K562 (cell line): Measurements from ENCODE around the gene LMBR1L. TPM values are rescaled to one million over a fixed set of nuclear protein-coding genes. Genes with fewer than 3 reads are reported as not detected.

Source experiments
- ASH1L ChIP-seq: fragments of 450-650 bp; IDR thresholded peaks from 2 replicates; pipeline ENCODE4 v1.6.1; 2018; ENCODE audit warnings: borderline replicate concordance, mild to moderate bottlenecking, low read depth; ENCODE audit not compliant: partially characterized antibody
- DNMT1 ChIP-seq: fragments of 450-650 bp; IDR thresholded peaks from 2 replicates; pipeline ENCODE4 v1.6.1; 2016; ENCODE audit warnings: antibody characterized with exemption, mild to moderate bottlenecking
- E2F3 ChIP-seq: fragments of 250-450 bp; sonication (Bioruptor Pico); IDR thresholded peaks from 2 replicates; pipeline ENCODE4 v1.4.0; 2020; ENCODE audit warnings: mild to moderate bottlenecking
- GATA2 ChIP-seq: sonication (generic); formaldehyde crosslinking; IDR thresholded peaks from 2 replicates; pipeline ENCODE4 v1.4.0; 2020; ENCODE audit warnings: mild to moderate bottlenecking, missing genetic modification reagents
- HOXB6 ChIP-seq: fragments of 250-450 bp; sonication (Bioruptor Pico); IDR thresholded peaks from 2 replicates; pipeline ENCODE4 v1.5.1; 2022; ENCODE audit warnings: mild to moderate bottlenecking, borderline replicate concordance
- KAT7 ChIP-seq: sonication (generic); formaldehyde crosslinking; IDR thresholded peaks from 2 replicates; pipeline ENCODE4 v1.8.0; 2022; ENCODE audit warnings: missing genetic modification reagents, mild to moderate bottlenecking, borderline replicate concordance
- MAFG ChIP-seq: fragments of 450-650 bp; conservative IDR thresholded peaks from 2 replicates; pipeline ENCODE4 v1.6.1; 2016; ENCODE audit warnings: missing genetic modification characterization, missing compliant biosample characterization
- POU5F1 ChIP-seq: fragments of 150-350 bp; IDR thresholded peaks from 2 replicates; pipeline ENCODE4 v1.6.1; 2014; ENCODE audit warnings: borderline replicate concordance, low read length, low read depth, mild to moderate bottlenecking; ENCODE audit not compliant: partially characterized antibody
- RAD21 ChIP-seq, 2 experiments: fragments of 250-450 bp in 1 of 2; fragments of 450-650 bp in 1 of 2; sonication (Bioruptor Pico) in 1 of 2; formaldehyde crosslinking in 1 of 2; IDR thresholded peaks in 1 of 2; conservative IDR thresholded peaks in 1 of 2; 2 replicates each; pipeline versions ENCODE4 v1.4.0 to v1.8.0; 2020 to 2022; ENCODE audit warnings: mild to moderate bottlenecking in 2 of 2, moderate library complexity in 1 of 2
- SMC3 ChIP-seq: conservative IDR thresholded peaks from 2 replicates; pipeline ENCODE4 v1.6.1; 2011; ENCODE audit warnings: low read depth, low read length, improper control_type of control experiment; ENCODE audit not compliant: insufficient read depth
- SPI1 ChIP-seq: IDR thresholded peaks from 2 replicates; pipeline ENCODE4 v1.6.1; 2011; ENCODE audit warnings: low read depth, low read length, control low read depth, borderline replicate concordance
- TARDBP ChIP-seq: fragments of 450-650 bp; IDR thresholded peaks from 2 replicates; pipeline ENCODE4 v1.6.1; 2016
- WHSC1 ChIP-seq: IDR thresholded peaks from one replicate; pipeline ENCODE4 v1.6.1; 2012; ENCODE audit warnings: low read length, control low read depth, inconsistent platforms
- ZNF121 ChIP-seq: sonication (generic); formaldehyde crosslinking; conservative IDR thresholded peaks from 2 replicates; pipeline ENCODE4 v1.8.0; 2022; ENCODE audit warnings: missing genetic modification reagents
- ZNF232 ChIP-seq: sonication (generic); formaldehyde crosslinking; IDR thresholded peaks from 2 replicates; pipeline ENCODE4 v1.8.0; 2022; ENCODE audit warnings: mild to moderate bottlenecking, missing genetic modification reagents
- polyA plus RNA-seq, 8 experiments: library from polyadenylated mRNA; depleted of rRNA in 4 of 8; stranded (reverse) in 5 of 8; unstranded in 3 of 8; fragments of >200 nt; fragmentation: Nextera tagmentation in 2 of 8; fragmentation: Illumina TruSeq in 1 of 8; extraction: Ambion mirVana in 2 of 8; extraction: Trizol in 1 of 8; gene quantifications; 2 replicates each; pipeline versions ENCODE4 v1.2.1 to v1.2.3, GENCODE V29; 2011 to 2014; ENCODE audit warnings: inconsistent platforms in 1 of 8, missing spikeins in 1 of 8
- total RNA-seq, 7 experiments: library from RNA; depleted of rRNA in 6 of 7; stranded (reverse); fragments of >200 nt in 6 of 7; fragmentation: Illumina TruSeq in 2 of 7; extraction: Trizol in 2 of 7; gene quantifications; 2 replicates each; pipeline versions ENCODE4 v1.2.1 to v1.2.3, GENCODE V29; 2011 to 2021; ENCODE audit warnings: low replicate concordance in 1 of 7
- TF ChIP-seq, protein P1 (sequence below): fragments of 450-650 bp; IDR thresholded peaks from 2 replicates; pipeline ENCODE4 v1.6.1; 2016; ENCODE audit warnings: mild to moderate bottlenecking, moderate library complexity

The LMBR1L gene
- total and polyA plus RNA-seq, 9 of the 15 experiments (the other 6 are each of a cell fraction or from before 2014, with no cell fraction given): 2.5 to 57.0 (median 31.1) TPM

DNA sequence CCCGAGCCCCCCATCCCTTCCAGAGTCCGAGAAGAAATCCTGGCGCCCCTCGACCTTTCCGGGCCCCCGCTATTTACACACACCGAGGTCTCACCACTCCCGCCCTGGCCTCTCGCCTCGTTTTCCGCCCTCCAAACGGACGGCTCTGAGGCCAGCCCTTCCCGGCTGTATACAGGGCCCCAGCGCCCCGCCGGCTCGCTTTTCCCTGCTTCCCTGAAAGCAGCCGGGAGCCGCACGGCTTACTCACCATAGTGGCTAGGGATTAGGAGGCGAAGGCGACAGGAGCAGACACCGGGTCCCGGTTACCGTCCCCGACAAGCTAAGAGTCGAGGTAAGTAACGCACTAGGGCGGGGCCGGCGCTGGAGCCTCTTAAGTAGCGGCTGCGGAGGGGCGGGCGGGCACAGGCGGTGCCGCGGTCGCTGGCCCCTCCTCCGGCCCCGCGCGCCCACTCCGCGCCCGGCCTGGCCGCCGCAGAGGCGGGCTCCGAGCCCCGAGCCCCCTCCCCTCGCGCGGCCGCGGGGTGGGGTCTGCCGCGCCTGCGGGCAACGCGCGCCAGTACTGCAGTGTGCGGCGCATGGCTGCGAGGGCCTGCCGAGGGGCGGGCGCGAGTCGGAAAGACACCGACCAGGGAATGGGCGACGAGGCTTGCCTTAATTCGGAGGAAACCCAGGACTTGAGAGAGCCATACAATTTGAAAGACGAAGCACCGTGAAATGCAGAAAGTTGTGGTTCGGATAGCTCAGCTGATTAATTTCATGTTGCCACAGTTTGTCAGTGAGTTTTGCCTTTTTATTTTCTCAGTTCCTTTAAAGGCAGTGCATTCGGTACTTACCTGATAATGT lies 20.6 kb upstream of the LMBR1L start, which contains the start of gene TUBA1B (continued):
- TF ChIP-seq, protein P1, sequence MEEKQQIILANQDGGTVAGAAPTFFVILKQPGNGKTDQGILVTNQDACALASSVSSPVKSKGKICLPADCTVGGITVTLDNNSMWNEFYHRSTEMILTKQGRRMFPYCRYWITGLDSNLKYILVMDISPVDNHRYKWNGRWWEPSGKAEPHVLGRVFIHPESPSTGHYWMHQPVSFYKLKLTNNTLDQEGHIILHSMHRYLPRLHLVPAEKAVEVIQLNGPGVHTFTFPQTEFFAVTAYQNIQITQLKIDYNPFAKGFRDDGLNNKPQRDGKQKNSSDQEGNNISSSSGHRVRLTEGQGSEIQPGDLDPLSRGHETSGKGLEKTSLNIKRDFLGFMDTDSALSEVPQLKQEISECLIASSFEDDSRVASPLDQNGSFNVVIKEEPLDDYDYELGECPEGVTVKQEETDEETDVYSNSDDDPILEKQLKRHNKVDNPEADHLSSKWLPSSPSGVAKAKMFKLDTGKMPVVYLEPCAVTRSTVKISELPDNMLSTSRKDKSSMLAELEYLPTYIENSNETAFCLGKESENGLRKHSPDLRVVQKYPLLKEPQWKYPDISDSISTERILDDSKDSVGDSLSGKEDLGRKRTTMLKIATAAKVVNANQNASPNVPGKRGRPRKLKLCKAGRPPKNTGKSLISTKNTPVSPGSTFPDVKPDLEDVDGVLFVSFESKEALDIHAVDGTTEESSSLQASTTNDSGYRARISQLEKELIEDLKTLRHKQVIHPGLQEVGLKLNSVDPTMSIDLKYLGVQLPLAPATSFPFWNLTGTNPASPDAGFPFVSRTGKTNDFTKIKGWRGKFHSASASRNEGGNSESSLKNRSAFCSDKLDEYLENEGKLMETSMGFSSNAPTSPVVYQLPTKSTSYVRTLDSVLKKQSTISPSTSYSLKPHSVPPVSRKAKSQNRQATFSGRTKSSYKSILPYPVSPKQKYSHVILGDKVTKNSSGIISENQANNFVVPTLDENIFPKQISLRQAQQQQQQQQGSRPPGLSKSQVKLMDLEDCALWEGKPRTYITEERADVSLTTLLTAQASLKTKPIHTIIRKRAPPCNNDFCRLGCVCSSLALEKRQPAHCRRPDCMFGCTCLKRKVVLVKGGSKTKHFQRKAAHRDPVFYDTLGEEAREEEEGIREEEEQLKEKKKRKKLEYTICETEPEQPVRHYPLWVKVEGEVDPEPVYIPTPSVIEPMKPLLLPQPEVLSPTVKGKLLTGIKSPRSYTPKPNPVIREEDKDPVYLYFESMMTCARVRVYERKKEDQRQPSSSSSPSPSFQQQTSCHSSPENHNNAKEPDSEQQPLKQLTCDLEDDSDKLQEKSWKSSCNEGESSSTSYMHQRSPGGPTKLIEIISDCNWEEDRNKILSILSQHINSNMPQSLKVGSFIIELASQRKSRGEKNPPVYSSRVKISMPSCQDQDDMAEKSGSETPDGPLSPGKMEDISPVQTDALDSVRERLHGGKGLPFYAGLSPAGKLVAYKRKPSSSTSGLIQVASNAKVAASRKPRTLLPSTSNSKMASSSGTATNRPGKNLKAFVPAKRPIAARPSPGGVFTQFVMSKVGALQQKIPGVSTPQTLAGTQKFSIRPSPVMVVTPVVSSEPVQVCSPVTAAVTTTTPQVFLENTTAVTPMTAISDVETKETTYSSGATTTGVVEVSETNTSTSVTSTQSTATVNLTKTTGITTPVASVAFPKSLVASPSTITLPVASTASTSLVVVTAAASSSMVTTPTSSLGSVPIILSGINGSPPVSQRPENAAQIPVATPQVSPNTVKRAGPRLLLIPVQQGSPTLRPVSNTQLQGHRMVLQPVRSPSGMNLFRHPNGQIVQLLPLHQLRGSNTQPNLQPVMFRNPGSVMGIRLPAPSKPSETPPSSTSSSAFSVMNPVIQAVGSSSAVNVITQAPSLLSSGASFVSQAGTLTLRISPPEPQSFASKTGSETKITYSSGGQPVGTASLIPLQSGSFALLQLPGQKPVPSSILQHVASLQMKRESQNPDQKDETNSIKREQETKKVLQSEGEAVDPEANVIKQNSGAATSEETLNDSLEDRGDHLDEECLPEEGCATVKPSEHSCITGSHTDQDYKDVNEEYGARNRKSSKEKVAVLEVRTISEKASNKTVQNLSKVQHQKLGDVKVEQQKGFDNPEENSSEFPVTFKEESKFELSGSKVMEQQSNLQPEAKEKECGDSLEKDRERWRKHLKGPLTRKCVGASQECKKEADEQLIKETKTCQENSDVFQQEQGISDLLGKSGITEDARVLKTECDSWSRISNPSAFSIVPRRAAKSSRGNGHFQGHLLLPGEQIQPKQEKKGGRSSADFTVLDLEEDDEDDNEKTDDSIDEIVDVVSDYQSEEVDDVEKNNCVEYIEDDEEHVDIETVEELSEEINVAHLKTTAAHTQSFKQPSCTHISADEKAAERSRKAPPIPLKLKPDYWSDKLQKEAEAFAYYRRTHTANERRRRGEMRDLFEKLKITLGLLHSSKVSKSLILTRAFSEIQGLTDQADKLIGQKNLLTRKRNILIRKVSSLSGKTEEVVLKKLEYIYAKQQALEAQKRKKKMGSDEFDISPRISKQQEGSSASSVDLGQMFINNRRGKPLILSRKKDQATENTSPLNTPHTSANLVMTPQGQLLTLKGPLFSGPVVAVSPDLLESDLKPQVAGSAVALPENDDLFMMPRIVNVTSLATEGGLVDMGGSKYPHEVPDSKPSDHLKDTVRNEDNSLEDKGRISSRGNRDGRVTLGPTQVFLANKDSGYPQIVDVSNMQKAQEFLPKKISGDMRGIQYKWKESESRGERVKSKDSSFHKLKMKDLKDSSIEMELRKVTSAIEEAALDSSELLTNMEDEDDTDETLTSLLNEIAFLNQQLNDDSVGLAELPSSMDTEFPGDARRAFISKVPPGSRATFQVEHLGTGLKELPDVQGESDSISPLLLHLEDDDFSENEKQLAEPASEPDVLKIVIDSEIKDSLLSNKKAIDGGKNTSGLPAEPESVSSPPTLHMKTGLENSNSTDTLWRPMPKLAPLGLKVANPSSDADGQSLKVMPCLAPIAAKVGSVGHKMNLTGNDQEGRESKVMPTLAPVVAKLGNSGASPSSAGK: peak; percentile 71
- TF ChIP-seq POU5F1 (no peak), DNMT1 (0 out of 2 replicates have a peak, but pooled peaks have one; percentile 35), SMC3 (no peak), SPI1 (no peak), ZNF121 (CRISPR knock-in tag) (no peak), ZNF232 (CRISPR knock-in tag) (no peak), E2F3 (CRISPR knock-in tag) (no peak), HOXB6 (CRISPR knock-in tag) (no peak), KAT7 (CRISPR knock-in tag) (peak; percentile 51; the same call in 1 of the 2 replicates), MAFG (no peak), TARDBP (peak; percentile 21; the same call in 1 of the 2 replicates), WHSC1 (no peak), GATA2 (CRISPR knock-in tag) (no peak), RAD21 (CRISPR knock-in tag; conservative IDR thresholded peaks at IDR 0.05 in 1 of 2, IDR thresholded peaks at IDR 0.05 in 1 of 2) (no peak), ASH1L (no peak)
